Hematopoietic multipotent progenitor cell treated with erythropoietin and hydrocortisone succinate and interleukin-3 and kit ligand, for 15 days (in vitro differentiated cells): ENCODE measurements around the gene THSD8.
A peak's percentile ranks its signal among the peaks of the same experiment; 100 is the strongest.

ENCODE experiments used
- DNase-seq: peaks from one replicate; pipeline ENCODE4 v3.0.0-alpha.2; 2015; ENCODE audit warnings: low spot score

The THSD8 gene

GRCh38 chr19:12779162-12779993 is 22.5 kb upstream of the THSD8 start:
- no peak for DNase-seq

GRCh38 chr19:12782174-12782423 is 19.8 kb upstream of the THSD8 start:
- no peak for DNase-seq

- DNase-seq: peak; percentile 86
Measured at GRCh38 chr19:12782424-12783290, 19.2 kb upstream of the THSD8 start.

GRCh38 chr19:12783291-12783848 is 18.5 kb upstream of the THSD8 start:
- peak; percentile 34 for DNase-seq

- DNase-seq: no peak
Measured at GRCh38 chr19:12783849-12784393, 17.9 kb upstream of the THSD8 start.

- DNase-seq: peak; percentile 86
Measured at GRCh38 chr19:12784394-12784870, 17.4 kb upstream of the THSD8 start.

GRCh38 chr19:12784871-12785430 is 16.9 kb upstream of the THSD8 start:
- no peak for DNase-seq

GRCh38 chr19:12785431-12786031 is 16.3 kb upstream of the THSD8 start:
- DNase-seq: peak; percentile 64

GRCh38 chr19:12786141-12786870 is 15.6 kb upstream of the THSD8 start:
- DNase-seq: peak; percentile 63

- DNase-seq: no peak
Measured at GRCh38 chr19:12786952-12787351, 14.9 kb upstream of the THSD8 start.

GRCh38 chr19:12787458-12787857 is 14.4 kb upstream of the THSD8 start:
- DNase-seq: no peak

GRCh38 chr19:12788042-12788681 is 13.7 kb upstream of the THSD8 start:
- DNase-seq: peak; percentile 60

- peak; percentile 88 for DNase-seq
Measured at GRCh38 chr19:12788682-12789097, 13.2 kb upstream of the THSD8 start.

- DNase-seq: peak; percentile 58
Measured at GRCh38 chr19:12789098-12789903, 12.6 kb upstream of the THSD8 start.

GRCh38 chr19:12789904-12790619 is 11.8 kb upstream of the THSD8 start:
- peak; percentile 96 for DNase-seq

GRCh38 chr19:12790628-12791344 is 11.1 kb upstream of the THSD8 start:
- peak; percentile 37 for DNase-seq

- DNase-seq: peak; percentile 95
Measured at GRCh38 chr19:12791345-12792050, 10.4 kb upstream of the THSD8 start, which contains the start of gene JUNB. Gene JUNB (plus strand): TSS chr19:12791486. CDS start chr19:12791772, 286 bp downstream.
